Hematopoietic multipotent progenitor cell treated with erythropoietin and hydrocortisone succinate and interleukin-3 and kit ligand, for 4 days (in vitro differentiated cells): Measurements from ENCODE around the gene ADGRE3.
A peak's percentile ranks its signal among the peaks of the same experiment; 100 is the strongest.

Source experiments
- DNase-seq: peaks from one replicate; pipeline ENCODE4 v3.0.0-alpha.2; 2015

ADGRE3 gene, protein sequence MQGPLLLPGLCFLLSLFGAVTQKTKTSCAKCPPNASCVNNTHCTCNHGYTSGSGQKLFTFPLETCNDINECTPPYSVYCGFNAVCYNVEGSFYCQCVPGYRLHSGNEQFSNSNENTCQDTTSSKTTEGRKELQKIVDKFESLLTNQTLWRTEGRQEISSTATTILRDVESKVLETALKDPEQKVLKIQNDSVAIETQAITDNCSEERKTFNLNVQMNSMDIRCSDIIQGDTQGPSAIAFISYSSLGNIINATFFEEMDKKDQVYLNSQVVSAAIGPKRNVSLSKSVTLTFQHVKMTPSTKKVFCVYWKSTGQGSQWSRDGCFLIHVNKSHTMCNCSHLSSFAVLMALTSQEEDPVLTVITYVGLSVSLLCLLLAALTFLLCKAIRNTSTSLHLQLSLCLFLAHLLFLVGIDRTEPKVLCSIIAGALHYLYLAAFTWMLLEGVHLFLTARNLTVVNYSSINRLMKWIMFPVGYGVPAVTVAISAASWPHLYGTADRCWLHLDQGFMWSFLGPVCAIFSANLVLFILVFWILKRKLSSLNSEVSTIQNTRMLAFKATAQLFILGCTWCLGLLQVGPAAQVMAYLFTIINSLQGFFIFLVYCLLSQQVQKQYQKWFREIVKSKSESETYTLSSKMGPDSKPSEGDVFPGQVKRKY

DNA sequence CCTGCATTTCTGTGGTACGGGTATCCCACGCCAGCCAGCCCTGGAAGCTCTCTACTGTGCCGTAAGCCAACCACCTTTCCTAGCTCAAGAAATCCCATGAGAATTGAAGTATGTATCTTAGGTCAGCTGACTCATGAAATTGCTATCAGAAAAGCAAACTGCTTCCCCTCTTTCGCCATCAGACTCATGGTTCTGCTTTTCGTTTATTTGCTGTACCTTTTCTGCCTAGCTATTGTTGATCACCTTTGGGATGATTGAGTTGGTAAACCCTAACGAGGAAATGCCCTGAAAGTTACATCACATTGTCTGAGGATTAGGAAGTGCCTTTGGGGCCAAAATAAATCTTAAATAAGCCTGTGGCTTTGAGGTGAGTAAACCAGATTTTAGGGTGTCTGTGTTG is at the start of gene ADGRE3:
ADGRE3 (minus strand) TSS at position 81 of the 400 bp plus-strand sequence; CDS start at position 7, 74 bp downstream.
- peak; percentile 62 for DNase-seq

DNA sequence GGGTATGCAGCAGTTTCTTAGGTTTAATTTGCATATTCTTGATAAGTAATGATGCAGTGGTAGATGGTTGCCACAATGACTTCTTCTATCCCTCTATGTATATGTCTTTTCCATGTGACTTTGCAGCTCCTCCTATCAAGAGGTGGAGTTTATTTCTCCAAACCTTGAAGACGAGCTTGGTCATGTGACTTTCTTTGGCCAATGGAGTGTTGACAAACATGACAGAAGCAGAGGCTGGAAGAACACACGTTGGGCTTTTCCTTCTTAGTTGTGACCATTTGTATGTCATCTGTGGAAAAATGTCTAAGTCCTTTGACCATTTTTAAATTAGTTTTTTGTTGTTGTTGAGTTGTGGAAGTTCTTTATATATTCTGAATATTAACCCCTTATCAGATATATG is 47.5 kb upstream of the ADGRE3 start:
- DNase-seq = no peak

DNA sequence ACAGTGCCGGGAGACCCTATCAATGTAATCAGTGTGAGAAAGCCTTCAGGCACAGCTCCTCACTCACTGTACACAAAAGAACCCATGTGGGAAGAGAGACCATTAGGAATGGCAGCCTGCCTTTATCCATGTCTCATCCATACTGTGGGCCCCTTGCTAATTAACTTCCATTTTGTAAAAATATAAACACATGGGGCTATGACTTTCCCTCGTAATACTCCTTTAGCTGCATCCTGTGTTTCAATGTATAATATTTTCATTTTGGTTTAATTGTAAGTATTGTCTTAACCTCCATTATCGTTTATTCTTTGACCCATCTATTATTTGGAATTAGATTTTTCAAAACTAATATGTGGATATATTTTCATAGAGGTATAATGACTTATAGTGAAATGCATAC is 44.5 kb upstream of the ADGRE3 start:
- DNase-seq = no peak

DNA sequence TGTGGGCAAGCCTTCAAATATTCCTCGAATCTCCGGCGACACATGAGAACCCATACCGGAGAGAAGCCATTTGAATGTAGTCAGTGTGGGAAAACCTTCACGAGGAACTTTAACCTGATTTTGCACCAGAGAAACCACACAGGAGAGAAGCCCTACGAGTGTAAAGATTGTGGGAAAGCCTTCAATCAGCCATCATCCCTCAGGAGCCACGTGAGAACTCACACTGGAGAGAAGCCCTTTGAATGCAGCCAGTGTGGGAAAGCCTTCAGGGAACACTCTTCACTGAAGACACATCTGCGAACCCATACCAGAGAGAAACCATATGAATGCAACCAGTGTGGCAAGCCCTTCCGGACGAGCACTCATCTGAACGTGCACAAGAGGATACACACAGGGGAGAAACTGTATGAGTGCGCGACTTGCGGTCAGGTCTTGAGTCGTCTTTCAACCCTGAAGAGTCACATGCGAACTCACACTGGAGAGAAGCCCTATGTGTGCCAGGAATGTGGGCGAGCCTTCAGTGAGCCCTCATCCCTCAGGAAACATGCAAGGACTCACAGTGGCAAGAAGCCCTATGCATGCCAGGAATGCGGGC is 44.0 kb upstream of the ADGRE3 start:
- no peak for DNase-seq

DNA sequence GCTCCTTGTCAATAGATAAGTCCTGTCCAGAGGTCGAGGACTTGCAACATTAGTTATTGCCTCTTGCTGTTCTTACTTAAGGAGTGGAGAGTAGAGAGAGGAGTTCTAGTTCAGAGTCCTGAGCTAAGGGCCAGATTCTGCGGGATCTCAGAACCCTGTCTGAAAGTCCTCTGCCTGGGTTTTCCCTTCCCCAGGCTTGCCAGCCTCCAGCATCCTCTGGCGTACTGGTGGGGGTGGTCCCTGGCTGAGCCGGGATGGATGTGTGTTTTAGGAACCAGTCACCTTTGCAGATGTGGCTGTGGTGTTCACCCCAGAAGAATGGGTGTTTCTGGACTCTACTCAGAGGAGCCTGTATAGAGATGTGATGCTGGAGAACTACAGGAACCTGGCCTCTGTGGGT is 41.2 kb upstream of the ADGRE3 start:
- no peak for DNase-seq

DNA sequence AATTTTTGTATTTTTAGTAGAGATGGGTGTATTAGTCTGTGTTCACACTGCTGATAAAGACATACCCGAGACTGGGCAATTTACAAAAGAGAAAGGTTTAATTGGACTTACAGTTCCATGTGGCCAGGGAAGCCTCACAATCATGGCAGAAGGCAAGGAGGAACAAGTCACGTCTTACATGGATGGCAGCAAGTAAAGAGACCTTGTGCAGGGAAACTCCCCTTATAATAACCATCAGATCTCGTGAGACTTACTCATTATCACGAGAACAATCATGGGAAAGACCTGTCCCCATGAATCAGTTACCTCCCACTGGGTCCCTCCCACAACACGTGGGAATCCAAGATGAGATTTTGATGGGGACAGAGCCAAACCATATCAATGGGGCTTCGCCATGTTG is 29.8 kb upstream of the ADGRE3 start:
- no peak for DNase-seq

DNA sequence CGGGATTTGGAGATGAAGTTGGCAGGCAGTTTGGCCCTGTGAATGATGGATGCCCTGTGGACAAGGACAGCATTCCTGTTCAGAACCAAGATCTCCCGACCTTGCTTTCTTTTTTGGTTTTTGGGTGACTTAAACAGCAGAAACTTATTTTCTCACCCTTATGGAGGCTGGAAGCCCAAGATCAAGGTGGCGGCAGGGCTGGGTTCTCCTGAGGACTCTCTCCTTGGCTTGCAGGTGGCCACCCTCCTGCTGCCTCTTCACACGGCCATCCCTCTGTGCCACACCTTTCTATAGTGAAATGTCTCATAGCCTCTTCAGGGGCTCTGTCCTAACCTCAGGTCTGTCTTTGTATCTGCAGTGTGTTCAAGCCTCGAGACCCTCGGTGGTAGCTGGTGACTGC is 29.2 kb upstream of the ADGRE3 start:
- DNase-seq = no peak

DNA sequence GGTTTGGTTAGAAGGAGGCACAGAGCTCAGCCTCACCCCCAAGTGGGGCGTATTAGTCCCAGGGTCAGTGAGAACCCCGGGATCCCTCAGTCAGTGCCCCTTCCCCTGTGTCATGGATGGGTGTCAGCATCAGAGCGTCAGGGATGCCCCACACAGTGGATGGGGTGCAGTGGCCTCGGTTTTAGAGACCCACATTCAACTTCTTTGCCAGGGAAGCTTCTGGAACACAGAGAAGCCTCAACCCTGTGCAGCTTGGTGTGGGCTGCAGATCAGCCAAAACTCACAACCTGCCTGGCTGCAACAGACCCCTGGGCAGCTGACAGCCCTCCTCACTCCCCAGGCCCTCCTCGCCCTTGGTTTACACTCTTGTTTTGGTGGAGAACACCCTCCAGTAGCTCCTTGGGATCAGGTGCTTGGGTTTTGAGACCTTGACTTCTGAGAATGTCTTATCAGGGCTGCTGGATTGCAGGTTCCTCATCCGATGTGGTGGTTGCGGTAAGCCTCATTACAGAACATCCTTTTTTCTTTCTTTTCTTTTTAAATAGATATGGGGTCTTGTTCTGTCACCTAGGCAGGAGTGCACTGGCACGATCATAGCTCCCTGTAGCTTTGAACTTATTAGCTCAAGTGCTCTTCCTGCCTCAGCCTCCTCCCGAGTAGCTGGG is 26.2 kb upstream of the ADGRE3 start:
- DNase-seq = peak; percentile 62

DNA sequence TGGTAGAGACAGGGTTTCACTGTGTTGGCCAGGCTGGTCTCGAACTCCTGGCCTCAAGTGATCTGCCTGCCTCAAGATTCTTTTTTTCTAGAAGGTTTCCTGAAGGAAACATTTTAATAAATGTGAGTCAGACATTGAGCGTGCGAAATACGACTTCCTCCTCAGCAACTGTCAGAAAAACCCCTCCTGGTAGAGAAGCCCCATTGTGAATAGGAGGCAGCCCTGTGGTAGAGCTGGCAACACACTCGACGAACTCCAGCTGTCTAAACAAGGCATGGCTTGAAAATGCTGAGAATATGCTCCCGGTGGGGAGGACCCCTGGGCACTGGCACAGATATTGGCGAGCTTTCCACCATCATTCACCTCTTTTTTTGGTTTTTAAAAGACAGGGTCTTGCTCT is 25.0 kb upstream of the ADGRE3 start:
- DNase-seq = peak; percentile 16

DNA sequence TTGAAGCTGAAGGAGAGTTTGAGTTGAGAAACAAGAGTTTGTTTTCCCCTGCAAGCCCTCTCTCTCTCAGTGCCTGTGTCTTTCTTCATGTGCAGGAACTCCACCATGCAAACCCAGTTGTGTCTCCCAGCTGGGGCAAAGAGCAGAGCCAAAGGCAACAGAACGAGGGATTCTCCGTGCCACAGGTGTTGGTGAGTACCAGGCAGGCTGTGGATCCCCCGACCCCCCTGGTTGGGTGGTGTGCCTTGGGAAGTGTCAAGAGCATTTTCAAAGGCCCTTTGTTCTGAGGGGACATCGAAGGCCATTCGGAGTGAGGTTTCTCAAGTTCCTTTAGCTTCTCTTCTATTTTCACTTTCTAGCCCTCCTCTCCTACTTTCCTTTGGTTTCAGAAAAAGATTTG is 20.8 kb upstream of the ADGRE3 start:
- no peak for DNase-seq

DNA sequence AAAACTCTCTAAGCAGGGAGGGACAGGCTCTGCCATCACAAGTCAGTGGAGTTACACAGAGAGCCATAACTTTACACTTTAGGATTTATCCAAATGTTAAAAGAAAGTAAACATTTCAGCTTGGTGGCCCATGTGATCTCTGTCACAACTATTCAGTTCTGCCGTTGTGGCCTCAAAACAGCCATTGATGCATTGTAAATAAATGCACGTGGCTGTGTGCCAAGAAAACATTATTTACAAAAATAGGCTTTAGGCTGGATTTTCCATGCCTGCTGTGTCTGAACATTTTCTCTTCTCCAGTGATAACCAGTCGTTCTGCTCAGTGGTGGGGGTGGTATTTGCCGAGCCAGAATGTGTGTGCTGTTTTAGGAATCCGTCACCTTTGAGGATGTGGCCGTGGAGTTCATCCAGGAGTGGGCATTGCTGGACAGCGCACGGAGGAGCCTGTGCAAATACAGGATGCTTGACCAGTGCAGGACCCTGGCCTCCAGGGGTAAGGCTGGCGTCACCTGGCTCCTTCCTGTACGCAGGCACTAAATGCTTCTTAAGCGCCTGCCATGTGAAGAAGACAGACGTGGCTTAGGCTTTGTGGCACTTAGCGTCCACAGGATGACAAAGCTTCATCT is 20.1 kb upstream of the ADGRE3 start:
- DNase-seq = no peak

DNA sequence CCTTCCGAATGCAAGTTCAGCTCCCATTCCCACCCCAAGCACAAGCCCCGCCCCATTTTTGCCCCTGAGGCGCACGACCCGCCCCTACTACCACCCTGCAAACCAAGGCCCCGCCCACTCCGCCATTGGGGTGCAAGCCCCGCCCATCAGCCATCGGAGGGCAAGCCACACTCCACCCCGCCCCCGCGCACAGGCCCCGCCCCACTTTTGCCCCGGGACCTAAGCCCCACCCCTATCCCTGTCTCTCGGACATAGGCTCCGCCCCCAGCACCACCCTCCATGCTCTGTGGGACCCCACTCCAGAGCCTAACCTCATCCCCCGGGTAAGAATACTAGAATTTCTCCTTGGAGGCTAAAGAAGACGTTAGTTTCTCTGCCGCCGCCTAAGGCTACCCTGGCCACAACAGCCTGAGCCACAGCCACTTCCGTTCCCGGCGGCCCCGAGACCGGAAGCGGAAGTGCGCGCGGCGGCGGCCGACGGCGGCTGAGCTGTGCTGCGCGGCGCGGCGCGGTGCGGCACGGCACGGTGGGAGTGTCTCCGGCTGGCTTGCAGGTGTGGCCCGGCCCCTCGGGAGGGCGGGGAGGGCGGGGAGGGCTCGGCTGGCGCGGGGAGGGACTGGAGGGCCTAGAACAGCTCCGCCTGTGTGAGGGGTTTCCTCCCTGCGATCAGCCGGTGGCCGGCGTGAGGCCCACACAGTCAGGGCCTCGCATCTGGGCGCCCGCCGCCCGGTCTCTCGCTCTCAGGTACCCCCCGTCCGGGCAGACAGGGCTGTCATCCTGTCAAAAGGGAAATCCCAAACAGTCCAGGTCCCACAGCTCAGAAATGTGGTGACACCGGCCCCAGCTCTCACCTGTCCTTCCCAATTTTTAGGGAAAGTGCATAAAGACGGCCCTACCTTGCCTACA is 15.2 kb upstream of the ADGRE3 start, which contains the start of gene ZNF333:
ZNF333 (plus strand) TSS at position 451 of the 906 bp plus-strand sequence. CDS start 3,444 bp downstream, outside the sequence.
- peak; percentile 98 for DNase-seq

DNA sequence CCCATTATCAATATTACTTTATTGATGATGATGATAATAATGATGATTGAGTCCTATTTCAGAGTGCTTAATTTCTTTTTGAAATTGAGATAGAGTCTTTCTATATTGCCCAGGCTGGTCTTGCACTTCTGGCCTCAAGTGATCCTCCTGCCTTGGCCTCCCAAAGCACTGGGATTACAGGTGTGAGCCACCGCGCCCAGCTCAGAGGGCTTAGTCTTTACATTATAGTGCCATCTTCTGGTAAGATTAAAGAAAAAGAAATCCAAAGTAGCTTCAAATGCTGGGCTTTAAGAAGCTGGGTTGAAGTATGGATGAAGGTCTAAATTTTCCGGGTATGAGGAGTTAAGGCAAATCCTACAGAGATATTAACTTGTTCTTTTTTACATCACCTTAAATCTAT is 11.8 kb upstream of the ADGRE3 start:
- DNase-seq = peak; percentile 67

DNA sequence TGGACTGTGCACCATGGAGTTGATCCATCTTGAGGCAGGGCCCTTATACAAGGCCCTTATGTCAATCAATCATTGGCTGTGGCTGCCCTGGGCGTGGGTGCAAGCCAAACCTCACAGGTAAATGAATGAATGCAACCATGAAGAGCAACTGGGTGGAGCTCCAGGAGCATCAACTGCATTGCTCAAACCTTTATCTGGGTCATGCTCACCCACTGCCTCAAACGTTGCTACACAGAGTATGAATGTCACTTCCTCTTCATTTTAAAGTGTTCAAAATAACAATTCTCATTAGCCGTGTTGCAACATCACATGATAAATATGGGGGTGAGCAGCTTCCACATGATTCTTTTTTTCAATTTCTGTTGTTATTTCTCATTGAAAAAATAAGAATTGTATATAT is 8.8 kb upstream of the ADGRE3 start:
- DNase-seq = peak; percentile 78

DNA sequence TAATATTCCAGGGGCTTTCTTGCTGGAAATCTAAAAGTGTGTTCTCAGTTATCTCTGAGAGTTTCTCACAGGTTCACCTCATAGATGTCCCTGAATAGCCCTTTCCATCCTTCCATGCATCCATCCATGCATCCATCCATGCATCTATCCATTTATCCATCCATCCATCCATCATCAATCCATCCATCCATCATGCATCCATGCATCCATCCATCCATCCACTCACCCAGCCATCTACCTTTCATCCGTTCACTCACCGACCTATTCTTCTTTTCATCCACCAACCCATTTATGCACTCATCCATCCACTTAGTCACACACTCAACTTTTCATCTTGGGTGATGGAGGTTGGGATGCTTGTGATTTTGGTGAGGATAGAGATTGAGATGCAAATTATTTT is 7.4 kb upstream of the ADGRE3 start:
- DNase-seq = no peak

DNA sequence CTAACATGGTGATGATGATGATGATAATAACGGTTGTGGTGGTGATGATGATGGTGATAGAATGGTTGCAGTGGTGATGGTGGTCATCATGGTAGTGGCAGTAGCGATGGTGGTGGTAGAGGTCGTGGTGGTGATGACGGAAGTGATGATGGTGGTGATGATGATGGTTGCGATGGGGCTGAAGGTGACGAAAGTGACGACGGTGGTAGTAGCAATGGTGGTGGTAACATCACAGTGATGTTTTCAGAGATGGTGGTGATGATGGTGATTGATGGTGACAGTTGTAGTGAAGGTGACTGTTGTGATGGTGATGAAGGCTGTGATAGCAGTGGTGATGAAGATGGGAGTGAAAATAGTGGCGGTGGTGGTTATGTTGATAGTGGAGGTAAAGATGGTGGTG is 3.6 kb upstream of the ADGRE3 start:
- DNase-seq = no peak

DNA sequence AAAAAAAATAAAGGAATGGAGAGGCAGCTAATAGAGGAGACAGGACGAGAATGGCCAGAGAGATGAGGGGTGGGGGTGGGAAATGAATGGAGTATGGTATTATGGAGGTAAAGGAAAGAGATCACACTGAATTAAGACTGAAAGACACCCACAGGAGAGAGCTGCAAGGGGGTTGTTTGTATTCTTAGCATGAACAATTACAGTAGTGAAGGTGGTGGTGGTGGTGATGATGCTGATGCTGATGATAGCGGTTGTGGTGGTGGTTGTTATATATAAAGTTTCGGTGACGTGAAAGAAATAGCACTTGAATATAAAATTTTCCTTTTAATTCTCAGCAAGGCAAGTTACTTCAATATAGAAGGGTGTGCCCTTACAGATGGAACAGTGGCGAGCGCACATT is 2.8 kb upstream of the ADGRE3 start:
- no peak for DNase-seq

DNA sequence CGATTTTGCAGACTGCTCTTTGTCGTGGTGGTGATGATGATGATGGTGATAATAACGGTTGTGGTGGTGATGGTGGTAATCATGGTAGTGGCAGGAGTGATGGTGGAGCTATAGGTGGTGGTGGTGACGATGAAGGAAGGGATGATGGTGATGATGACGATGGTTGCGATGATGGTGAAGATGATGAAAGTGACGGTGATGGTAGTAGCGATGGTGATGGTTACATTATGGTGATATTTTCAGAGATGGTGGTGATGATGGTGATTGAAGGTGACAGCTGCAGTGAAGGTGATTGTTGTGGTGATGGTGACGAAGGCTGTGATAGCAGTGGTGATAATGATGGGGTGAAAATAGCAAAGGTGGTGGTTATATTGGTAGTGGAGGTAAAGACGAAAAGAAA is 2.1 kb upstream of the ADGRE3 start:
- DNase-seq = no peak

DNA sequence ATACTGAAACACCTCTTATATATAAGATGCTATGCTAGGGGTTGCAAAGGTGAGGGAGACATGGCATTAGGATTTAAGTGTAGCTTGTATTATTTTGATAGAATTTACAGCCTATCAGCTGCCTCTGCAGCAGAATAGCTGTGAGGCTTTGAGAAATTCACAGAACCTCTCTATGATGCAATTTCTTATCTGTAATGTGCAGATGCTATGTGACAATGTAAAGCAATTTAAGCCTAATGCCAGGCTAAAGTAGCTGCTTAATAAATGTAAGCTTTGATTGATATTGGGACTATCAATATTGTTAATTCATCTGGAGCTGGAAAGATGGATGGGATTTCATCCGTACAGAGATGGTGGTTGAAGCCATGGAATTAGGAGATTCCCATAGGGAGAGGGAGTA is 1.6 kb downstream of the ADGRE3 start:
- peak; percentile 83 for DNase-seq

DNA sequence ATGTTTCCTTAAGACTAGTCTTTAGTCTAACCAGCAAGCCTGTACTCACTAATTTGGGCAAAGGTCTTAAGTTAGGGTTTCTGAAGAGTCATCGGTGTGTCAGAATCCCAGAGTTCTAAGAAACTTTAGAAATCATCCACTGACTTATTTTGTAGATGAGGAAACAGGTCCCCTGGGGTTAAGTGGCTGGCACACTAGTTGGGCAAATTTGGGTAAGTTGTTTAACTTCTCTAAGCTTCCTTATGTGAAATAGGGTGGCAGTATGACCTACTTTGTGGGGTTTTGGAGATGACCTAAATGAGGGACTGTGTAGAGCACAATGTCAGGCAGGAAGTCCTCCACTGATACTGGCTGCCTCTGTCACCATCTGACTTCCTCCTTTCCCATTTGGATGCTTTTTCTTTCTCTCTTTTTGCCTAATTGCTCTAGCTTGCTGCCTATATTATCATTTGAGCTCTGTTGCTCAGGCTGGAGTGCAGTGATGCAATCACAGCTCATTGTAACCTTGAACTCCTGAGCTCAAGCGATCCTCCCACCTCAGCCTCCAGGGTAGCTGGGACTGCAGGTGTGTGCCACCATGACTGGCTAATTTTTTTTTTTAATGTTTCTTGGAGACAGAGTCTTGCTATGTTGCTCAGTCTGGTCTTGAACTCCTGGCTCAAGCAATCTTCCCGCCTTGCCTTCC is 2.3 kb downstream of the ADGRE3 start:
- peak; percentile 66 for DNase-seq

DNA sequence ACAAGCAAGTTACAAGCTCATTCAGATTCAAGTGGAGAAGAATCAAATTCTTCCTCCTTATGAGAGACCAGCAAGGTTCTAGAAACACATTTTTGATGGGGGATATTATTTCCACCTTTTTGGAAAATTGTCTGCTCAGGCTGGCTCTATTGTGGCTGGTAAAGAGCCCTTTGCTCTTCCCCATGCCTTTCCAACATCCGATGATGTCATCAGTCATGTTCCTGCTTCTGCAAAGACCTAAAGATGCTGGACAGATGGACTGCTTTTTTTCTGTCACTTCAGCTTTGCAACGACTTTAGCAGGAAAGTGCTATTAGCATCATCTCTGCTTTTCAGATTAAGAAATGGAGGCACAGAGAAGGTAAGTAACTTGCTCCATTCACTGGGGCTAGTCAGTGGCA is 4.2 kb downstream of the ADGRE3 start:
- DNase-seq = no peak
